Measurements from ENCODE around the gene TSPAN4.

DNA sequence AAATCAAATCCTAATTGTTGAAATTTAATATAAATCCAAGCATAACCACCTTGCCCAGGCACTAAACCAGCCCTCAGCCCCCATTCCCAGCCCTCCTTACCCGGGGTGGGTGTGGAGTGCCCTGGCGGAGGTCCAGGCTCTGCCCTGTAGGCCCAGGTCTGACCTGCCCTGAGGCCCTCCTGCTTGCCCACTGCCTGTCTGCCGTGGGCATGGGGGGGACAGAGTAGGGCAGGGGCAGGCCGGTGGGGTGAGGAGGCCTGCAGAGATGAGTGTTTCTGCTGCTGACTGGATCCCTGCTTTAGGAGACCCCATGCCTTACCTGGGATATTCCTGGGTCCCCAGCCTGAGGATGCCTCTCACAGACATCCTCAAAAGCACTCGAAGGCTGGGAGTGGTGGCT is 71.6 kb downstream of the TSPAN4 start:
- no peak for TF ChIP-seq EZH2 (IDR thresholded peaks at IDR 0.05; ENCODE audit: borderline replicate concordance, insufficient read depth, low read depth, low read length, poor library complexity, severe bottlenecking)
- TF ChIP-seq, protein P1, sequence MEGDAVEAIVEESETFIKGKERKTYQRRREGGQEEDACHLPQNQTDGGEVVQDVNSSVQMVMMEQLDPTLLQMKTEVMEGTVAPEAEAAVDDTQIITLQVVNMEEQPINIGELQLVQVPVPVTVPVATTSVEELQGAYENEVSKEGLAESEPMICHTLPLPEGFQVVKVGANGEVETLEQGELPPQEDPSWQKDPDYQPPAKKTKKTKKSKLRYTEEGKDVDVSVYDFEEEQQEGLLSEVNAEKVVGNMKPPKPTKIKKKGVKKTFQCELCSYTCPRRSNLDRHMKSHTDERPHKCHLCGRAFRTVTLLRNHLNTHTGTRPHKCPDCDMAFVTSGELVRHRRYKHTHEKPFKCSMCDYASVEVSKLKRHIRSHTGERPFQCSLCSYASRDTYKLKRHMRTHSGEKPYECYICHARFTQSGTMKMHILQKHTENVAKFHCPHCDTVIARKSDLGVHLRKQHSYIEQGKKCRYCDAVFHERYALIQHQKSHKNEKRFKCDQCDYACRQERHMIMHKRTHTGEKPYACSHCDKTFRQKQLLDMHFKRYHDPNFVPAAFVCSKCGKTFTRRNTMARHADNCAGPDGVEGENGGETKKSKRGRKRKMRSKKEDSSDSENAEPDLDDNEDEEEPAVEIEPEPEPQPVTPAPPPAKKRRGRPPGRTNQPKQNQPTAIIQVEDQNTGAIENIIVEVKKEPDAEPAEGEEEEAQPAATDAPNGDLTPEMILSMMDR (IDR thresholded peaks at IDR 0.05): no peak
